Activated T-cell treated with anti-CD3 and anti-CD28 coated beads, Interleukin-2, amount 50 U/mL, for 1 hour (primary cell): ENCODE measurements around the gene INPP5D.
"Not testable (repeated sequence)": the region's sequence is repeated elsewhere in the genome, so short reads cannot be mapped to it uniquely, and the experiment has no call there.

ENCODE experiments used
- DNase-seq: peaks from one replicate; pipeline ENCODE4 v3.0.0-alpha.2; 2020

The INPP5D gene

DNA sequence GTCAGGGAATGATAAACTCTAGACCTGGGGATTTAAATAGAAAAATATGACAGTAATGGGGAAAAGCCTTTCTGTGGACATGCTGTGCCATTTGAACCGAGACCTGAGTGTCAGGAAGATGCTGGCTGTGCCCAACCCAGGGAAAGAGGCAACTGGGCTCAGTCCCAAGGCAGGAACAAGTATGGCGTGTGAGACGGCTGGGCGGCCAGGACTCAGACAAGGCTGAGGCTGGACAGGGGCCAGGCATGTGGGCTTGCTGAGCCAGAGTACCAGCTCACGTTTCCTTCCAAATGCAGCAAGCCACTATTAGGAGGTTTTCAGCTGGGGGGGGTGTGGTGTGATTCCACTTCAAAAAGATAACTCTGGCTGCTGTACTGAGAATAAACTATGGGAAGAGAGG, 92.4 kb downstream of the INPP5D start:
- DNase-seq: no peak

DNA sequence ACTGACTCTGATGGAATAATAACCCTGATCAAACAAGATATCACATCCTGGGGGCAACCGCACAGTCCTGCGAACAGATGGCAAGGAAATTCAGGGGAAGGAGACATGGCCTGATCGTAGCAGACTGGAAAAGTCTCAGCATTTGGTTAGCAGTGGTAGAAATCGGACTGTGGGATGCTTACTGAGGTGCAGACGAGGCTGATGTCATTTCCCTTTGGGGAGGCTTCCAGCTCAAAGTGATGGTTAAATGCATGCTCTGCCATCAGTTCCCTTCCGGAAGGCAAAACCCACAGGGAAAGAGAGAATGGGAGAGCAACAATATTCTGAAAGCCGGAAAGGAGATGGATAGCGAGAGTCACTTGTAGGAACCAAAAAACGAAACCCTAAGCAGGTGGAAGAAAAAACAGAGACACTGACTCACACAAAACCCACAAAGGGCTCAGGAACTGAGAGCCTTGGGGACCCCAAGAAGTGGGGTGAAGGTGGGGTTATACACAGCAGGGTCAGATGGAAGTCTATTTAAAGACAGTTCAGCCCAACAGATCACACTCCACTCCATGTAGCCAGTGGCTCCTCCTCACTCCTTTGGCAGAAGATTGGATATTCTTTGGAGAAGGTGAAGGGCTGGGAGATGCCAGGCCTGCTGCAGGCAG, 93.1 kb downstream of the INPP5D start:
- DNase-seq: no peak

- DNase-seq: no peak
Observed at GRCh38 chr2:233156001-233156400, 95.9 kb downstream of the INPP5D start.

DNA sequence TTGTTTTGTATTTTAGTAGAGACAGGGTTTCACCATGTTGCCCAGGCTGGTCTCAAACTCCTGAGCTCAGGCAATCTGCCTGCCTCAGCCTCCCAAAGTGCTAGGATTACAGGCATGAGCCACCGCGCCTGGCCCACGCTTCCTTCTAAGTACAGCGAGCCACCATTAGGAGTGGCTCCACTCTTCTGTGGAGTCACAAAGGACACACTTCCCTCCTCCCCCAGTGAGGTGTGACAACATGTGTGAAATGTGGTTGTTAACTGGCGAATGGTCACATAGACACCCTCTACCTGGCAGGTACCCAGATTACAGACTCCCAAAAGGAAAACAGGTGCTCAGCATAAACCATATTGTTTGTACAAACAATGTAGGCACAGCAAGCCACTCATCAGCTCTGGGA, 96.3 kb downstream of the INPP5D start:
- DNase-seq: not testable (repeated sequence)

DNA sequence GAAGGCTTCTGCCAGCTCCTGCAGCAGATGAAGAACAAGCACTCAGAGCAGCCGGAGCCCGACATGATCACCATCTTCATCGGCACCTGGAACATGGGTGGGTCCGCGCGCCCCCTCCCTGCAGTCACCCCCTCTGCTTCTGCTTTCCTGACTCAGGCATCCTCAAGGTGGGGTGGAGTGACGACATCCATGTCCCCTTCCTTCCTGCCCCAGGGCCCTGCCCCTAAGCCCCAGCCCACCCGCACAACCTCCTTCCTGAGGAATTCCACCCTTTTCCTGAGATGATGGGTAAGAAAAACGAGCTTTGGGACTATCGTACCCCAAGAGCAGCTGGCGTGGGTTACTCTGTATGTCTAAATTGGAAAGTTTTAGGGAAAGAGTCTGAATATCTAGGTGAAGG, 101.6 kb downstream of the INPP5D start:
- no peak for DNase-seq

- DNase-seq: no peak
Observed at GRCh38 chr2:233162770-233163169, 102.6 kb downstream of the INPP5D start.

GRCh38 chr2:233163486-233164103, 103.5 kb downstream of the INPP5D start:
- no peak for DNase-seq

DNA sequence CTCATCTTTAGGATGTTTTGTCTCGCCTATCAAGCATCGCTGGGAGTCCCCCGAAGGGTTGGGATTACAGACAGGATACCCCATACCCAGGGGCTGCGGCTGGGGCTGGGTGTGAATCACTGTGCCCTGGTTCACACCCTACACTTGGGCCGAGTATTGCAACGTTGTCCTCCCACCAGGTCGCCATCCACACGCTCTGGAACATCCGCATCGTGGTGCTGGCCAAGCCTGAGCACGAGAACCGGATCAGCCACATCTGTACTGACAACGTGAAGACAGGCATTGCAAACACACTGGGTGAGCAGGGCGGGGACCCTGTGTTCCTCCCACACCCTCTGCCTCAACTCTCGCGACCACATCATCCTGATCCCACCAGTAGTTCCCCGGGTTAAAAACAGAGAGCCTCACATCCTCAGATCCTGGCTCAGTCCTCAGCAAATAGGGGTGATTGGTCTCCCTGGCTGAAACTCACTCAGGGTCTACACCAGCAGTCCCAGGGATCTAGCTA, 104.0 kb downstream of the INPP5D start:
- no peak for DNase-seq

- no peak for DNase-seq
Observed at GRCh38 chr2:233164967-233165366, 104.8 kb downstream of the INPP5D start.

GRCh38 chr2:233165543-233165894, 105.4 kb downstream of the INPP5D start:
- no peak for DNase-seq

DNA sequence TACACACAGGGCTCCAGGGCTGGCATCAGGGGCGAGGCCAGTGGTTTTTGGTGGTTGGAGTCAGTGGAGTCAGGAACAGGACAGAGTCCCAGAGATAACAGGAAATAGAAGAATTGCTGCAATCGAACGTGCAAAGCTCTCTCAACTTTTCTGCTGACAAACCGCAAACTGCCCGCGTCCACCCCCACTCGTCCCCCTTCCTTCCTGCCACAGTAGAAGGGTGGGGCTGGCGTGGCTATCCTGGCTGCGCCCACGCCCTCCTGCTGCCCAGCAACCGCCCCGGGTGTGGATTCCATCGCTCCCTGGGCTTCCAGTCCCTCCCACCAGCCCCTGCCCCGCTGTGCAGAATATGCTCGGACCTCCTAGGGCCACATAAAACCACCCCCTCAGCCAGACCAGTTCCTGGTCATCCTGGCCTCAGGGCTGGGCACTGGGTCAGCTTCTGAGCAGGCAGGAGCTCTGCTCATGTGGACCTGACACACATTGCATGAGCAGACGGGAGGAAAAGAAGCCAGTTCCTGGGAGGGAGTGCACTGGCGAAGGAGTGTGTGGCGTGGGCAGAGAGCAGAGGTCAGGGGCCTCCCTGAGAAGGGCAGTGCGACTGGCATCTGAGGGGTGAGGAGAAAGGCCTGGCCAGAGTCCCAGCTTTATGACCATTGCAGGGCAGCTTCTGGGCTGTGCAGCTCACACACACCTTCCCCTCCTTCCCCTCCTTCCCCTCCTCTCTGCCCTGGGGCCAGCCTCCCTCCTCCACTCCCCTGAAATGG, 105.9 kb downstream of the INPP5D start:
- DNase-seq: no peak

DNA sequence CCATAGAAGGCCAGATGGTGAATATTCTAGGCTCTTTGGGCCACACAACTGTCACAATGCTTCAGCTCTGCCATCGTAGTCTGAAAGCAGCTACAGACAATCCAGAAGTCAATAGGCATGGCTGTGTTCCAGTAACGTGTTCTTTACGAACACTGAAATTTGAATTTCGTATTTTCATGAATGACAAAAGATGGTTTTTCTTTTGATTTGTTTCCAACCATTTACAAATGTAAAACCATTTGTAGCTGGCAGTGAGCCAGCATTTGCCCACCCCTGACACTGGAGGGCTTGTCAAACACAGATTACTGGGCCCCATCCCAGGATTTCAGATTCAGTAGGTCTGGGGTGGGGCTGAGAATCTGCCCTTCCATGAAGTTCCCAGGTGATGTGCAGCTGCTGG, 108.3 kb downstream of the INPP5D start:
- no peak for DNase-seq

- DNase-seq: no peak
Observed at GRCh38 chr2:233168919-233169318, 108.8 kb downstream of the INPP5D start.

GRCh38 chr2:233171344-233171743, 111.2 kb downstream of the INPP5D start:
- DNase-seq: no peak

DNA sequence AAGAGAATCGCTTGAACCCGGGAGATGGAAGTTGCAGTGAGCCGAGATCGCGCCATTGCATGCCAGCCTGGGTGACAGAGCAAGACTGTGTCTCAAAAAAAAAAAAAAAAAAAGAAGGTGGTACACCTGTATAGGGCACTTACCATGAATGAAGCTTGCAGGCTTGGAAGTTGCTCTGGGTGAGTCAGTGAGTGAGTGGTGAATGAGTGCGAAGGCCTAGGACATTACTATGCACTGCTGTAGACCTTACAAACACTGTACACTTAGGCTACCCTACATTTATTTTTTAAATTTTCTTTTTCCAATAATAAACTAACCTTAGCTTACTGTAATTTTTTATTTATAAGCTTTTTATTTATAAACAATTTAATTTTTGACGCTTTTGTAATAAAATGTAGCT, 113.0 kb downstream of the INPP5D start:
- no peak for DNase-seq

DNA sequence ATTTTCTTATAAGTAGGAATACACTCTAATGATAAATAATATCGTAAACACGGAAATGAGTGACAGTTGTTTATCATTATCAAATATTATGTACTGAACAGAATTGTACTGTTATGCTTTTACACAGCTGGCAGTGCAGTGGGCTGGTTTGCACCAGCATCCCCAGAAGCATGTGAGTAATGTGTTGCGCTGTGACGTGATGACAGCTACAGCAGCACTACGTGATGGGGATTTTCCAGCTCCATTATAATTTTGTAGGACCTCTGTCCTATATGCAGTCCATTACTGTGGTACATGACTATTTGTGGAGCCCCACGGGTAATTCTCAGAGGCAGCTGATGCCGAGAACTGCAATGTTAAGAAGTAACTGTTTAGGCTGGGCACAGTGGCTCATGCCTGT, 114.0 kb downstream of the INPP5D start:
- no peak for DNase-seq

DNA sequence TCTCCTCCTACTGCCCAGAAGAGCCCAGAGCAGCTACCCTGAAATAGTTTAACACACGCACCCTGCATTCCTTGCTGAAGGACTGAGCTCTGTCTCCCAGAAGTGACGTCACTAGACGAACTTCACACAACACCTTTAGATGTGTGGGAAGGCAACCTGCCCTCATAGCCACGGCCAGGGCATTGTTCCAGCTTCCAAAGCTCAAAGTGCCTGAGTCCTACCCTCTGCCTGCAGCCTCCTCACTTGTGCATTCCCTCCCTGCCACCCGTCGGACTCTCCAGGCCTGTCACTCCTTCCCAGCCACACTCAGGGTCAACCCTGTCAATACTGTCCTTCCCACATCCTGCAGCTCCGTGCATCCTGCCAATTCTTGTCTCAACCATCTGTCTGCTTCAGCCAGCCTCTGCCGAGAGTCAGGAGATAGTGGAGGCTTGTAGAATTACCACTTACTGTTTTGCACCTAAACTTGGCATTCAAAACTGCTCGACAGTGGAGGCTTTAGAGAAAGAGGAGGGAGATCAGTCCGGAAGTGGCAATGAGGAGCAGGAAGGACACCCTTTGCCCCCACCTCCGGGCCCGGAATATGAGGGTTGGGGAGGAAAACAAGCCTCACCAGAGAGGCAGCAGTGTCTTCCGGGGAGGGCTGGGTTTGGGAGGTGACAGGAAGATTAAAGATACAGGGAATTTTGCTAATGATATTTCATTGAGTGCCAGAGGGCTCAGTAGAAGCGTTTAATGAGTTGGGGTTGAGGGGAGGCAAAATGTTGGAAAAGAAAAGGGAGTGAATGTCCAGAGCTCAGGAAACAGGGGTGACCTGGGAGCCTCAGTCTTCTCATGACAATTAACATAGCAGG, 119.1 kb downstream of the INPP5D start:
- no peak for DNase-seq

- no peak for DNase-seq
Observed at GRCh38 chr2:233179848-233180366, 119.8 kb downstream of the INPP5D start.

GRCh38 chr2:233183869-233184418, 123.8 kb downstream of the INPP5D start:
- DNase-seq: no peak

DNA sequence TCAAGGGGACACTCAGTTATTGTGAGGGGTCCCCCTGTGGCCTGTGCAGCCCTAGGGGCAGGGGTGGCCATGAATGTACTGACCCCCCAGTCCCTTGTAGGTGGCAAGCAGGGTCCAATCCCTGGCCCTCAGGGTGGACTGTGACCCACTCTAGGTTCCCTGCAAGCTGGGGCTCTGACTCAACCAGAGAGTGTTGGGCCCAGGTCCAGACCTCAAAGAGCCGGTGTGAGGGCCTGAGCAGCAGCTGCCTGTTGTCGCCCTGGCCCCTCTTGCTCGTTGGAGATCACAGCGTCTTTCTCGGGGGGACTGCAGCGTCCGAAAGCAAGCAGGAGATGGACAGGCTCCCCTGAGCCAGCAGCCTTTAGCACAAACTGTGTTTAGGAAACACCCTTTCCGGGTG, 124.5 kb downstream of the INPP5D start:
- DNase-seq: no peak

DNA sequence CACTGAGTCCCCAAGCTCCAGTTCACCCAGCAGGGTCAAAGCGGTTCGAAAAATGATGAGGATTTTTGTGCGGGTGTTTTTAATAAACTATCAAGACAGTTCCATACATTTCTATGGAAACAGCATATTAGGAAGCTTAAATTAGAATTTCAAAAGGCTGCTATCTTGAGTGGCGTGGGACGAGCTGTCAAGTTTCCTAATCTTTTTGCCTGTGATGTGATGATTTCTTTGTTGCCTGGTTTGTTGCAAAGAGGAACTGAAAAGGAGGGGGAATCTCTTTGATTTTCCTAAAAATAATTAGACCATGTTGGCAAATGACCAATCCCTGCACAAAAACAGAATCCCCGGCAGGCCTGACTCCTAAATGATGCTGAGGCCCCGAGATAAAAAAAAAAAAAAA, 125.2 kb downstream of the INPP5D start:
- DNase-seq: no peak

DNA sequence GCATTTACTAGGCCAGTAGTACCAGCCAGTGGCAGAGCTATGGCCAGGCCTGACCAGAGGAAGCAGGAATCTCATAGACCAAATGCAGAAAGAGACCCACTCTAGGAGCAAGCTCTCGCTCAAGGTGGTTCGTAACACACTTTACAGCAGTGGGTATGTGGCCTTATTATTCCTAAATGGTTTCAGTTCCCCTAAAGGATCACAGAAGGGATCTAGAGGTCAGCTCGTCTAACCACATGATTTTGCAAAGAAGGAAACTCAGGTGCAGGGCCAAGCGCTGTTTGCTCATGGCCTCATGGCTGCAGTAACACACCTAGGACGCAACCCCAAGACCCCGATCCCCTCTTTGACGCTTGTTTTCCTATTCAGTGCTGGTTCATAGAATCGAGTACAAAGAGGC, 125.8 kb downstream of the INPP5D start:
- no peak for DNase-seq

GRCh38 chr2:233186851-233187250, 126.7 kb downstream of the INPP5D start:
- no peak for DNase-seq
